B cell (primary cell): ENCODE measurements around the gene RAB8A. TPM values are rescaled to one million over a fixed set of nuclear protein-coding genes. Genes with fewer than 3 reads are reported as not detected.

Experiments
- ATAC-seq: fragments of 200-7000 bp; cut with Tn5 transposase; one replicate; pipeline ENCODE4 v1.10.0; 2021; ENCODE audit warnings: low read depth, mild to moderate bottlenecking, moderate number of reproducible peaks, moderate library complexity
- CTCF ChIA-PET: fragments of 350-600 bp; sonication (Branson Sonifier 250); formaldehyde crosslinking; loops from one replicate; lab custom pipeline; 2021; ENCODE audit warnings: antibody characterized with exemption, inconsistent platforms; lab: Charles Lee
- POLR2A ChIA-PET: fragments of 350-600 bp; sonication (Branson Sonifier 250); formaldehyde crosslinking; loops from one replicate; lab custom pipeline; 2021; ENCODE audit warnings: antibody characterized with exemption; lab: Charles Lee
- DNase-seq: peaks from one replicate; pipeline ENCODE4 v3.0.0; 2013
- H2AFZ ChIP-seq: 2 replicates; pipeline ENCODE4 v1.6.1; 2012; ENCODE audit warnings: mild to moderate bottlenecking, low read depth, low read length; ENCODE audit not compliant: insufficient read depth, poor library complexity, severe bottlenecking
- H3K27ac ChIP-seq, 2 donors: 1 replicate in 1 of 2; 2 replicates in 1 of 2; pipeline ENCODE4 v1.5.1; 2012 to 2013; ENCODE audit warnings: low read length in 2 of 2, mild to moderate bottlenecking in 2 of 2, moderate library complexity in 1 of 2
- H3K27me3 ChIP-seq, 4 experiments: fragments of 200-600 bp in 1 of 4; sonication (generic) in 1 of 4; replicated peaks in 1 of 4; 1 replicate in 2 of 4; 2 replicates in 2 of 4; pipeline versions ENCODE4 v1.6.1 to v1.7.0; 2013 to 2016; ENCODE audit warnings: low read length in 3 of 4, mild to moderate bottlenecking in 2 of 4, mixed read lengths in 1 of 4, moderate library complexity in 1 of 4; ENCODE audit not compliant: insufficient read depth in 4 of 4, control insufficient read depth in 3 of 4; ENCODE audit errors: control extremely low read depth in 1 of 4
- H3K36me3 ChIP-seq, 2 experiments: replicated peaks in 1 of 2; 1 replicate in 1 of 2; 2 replicates in 1 of 2; pipeline versions ENCODE4 v1.6.1 to v1.7.1; 2013; ENCODE audit warnings: low read length in 1 of 2; ENCODE audit not compliant: insufficient read depth in 2 of 2, control insufficient read depth in 1 of 2; ENCODE audit errors: control extremely low read depth in 1 of 2, extremely low read depth in 1 of 2
- H3K4me1 ChIP-seq, 2 donors: fragments of 200-600 bp in 1 of 2; sonication (generic) in 1 of 2; 1 replicate in 1 of 2; 2 replicates in 1 of 2; pipeline versions ENCODE4 v1.5.1 to v1.6.1; 2013 to 2017; ENCODE audit warnings: low read length in 2 of 2; ENCODE audit not compliant: control insufficient read depth in 2 of 2, insufficient read depth in 2 of 2
- H3K4me2 ChIP-seq: replicated peaks from 2 replicates; pipeline ENCODE3; 2012; ENCODE audit warnings: mild to moderate bottlenecking, low read depth, low read length; ENCODE audit not compliant: poor library complexity, severe bottlenecking
- H3K4me3 ChIP-seq, 5 experiments: fragments of 200-600 bp in 1 of 5; sonication (generic) in 1 of 5; 1 replicate in 3 of 5; 2 replicates in 2 of 5; pipeline versions ENCODE4 v1.5.1 to v1.7.0; 2011 to 2016; ENCODE audit warnings: low read length in 4 of 5, mild to moderate bottlenecking in 4 of 5, low read depth in 2 of 5, control low read depth in 1 of 5, moderate library complexity in 1 of 5; ENCODE audit not compliant: insufficient read depth in 1 of 5; ENCODE audit errors: control extremely low read depth in 1 of 5, extremely low read depth in 1 of 5
- H3K79me2 ChIP-seq: fragments of 200-600 bp; sonication (generic); one replicate; pipeline ENCODE4 v1.6.0; 2016; ENCODE audit warnings: low read length; ENCODE audit not compliant: control insufficient read depth, insufficient read depth
- H3K9ac ChIP-seq: fragments of 200-600 bp; sonication (generic); 2 replicates; pipeline ENCODE4 v1.6.1; 2017; ENCODE audit warnings: mild to moderate bottlenecking, low read length, moderate library complexity
- H3K9me3 ChIP-seq, 3 donors: one replicate each; pipeline versions ENCODE4 v1.6.1 to v1.7.1; 2013; ENCODE audit warnings: low read length in 2 of 3; ENCODE audit not compliant: control insufficient read depth in 2 of 3, insufficient read depth in 1 of 3; ENCODE audit errors: control extremely low read depth in 1 of 3
- H4K20me1 ChIP-seq: 2 replicates; pipeline ENCODE4 v1.6.0; 2012; ENCODE audit warnings: mild to moderate bottlenecking, low read length; ENCODE audit not compliant: insufficient read depth, control insufficient read depth, poor library complexity, severe bottlenecking
- H3K27ac Mint-ChIP-seq: one replicate; pipeline ENCODE4 v1.8.0; 2021; ENCODE audit warnings: mixed read lengths
- H3K27me3 Mint-ChIP-seq: one replicate; pipeline ENCODE4 v1.8.0; 2021; ENCODE audit warnings: mixed read lengths
- H3K4me1 Mint-ChIP-seq: one replicate; pipeline ENCODE4 v1.8.0; 2021; ENCODE audit warnings: mixed read lengths
- H3K4me3 Mint-ChIP-seq: one replicate; pipeline ENCODE4 v1.8.0; 2021; ENCODE audit warnings: mixed read lengths
- H3K9me3 Mint-ChIP-seq: one replicate; pipeline ENCODE4 v1.8.0; 2022; ENCODE audit warnings: mixed read lengths; ENCODE audit not compliant: insufficient read depth
- EZH2 ChIP-seq: IDR thresholded peaks from 2 replicates; pipeline ENCODE4 v1.6.1; 2012; ENCODE audit warnings: borderline replicate concordance, low read depth, mild to moderate bottlenecking, moderate library complexity, low read length; ENCODE audit not compliant: insufficient read depth, poor library complexity, severe bottlenecking
- WGBS: methylation state at CpG from one replicate; pipeline ENCODE4 v1.1.5; 2013; ENCODE audit warnings: missing lambda C conversion rate; ENCODE audit not compliant: insufficient coverage; 5-methylcytosine and 5-hydroxymethylcytosine counted together
- intact Hi-C: fragments of 100-400 bp; cut with micrococcal nuclease; formaldehyde crosslinking; loops from one replicate; pipeline ENCODE4 v1.10.0; 2022
- polyA plus RNA-seq: library from polyadenylated mRNA; depleted of rRNA; stranded (reverse); fragments of >200 nt; gene quantifications from 2 replicates; pipeline ENCODE4 v1.2.3, GENCODE V29; 2012
- total RNA-seq, 2 donors: library from RNA; stranded (reverse); fragments of 120-200 nt in 1 of 2; gene quantifications; 1 replicate in 1 of 2; 2 replicates in 1 of 2; pipeline versions ENCODE4 v1.2.3 to v1.2.4, GENCODE V29; 2013 to 2022
- TF ChIP-seq, protein P1 (sequence below): fragments of 200-600 bp; IDR thresholded peaks from one replicate; pipeline ENCODE4 v1.8.0; 2022; ENCODE audit warnings: antibody characterized with exemption, mild to moderate bottlenecking

RAB8A gene
- total and polyA plus RNA-seq, 2 donors (not counting 1 experiment from before 2014, with no cell fraction given): 65.5 to 117 TPM

GRCh38 chr19:16071072-16071691 lies 40.5 kb upstream of the RAB8A start:
- H3K9ac ChIP-seq: no peak overlapping the region
- CTCF ChIA-PET: interaction anchor here (0.9 to 2.8 kb wide), 14 partner anchors 8 to 114 kb away, joined by 3 to 14 read pairs (median 8); partner anchors contain the start of genes FAM32A and RAB8A
- intact Hi-C loops: loop anchor here (2.0 to 10.0 kb wide), 2 partner anchors 72 to 314 kb away; partner anchors contain the start of gene HSH2D

More at GRCh38 chr19:16071072-16071691, 40.5 kb upstream of the RAB8A start:
- Mint-ChIP-seq H3K4me3 (no peak overlapping the region), H3K9me3 (no peaks in the 10 kb centered on the region), H3K4me1 (peaks cover 31% of the 10 kb centered on the region), H3K27me3 (no peaks in the 10 kb centered on the region), H3K27ac (peak overlapping the region; percentile 34)
- H2AFZ ChIP-seq: peak overlapping the region; percentile 86
- H3K27ac ChIP-seq: peak overlapping the region; percentile 96 to 98
- H4K20me1 ChIP-seq: no peaks in the 10 kb centered on the region
- H3K9me3 ChIP-seq: no peaks in the 10 kb centered on the region
- H3K4me2 ChIP-seq: peak overlapping the region; percentile 80
- H3K4me1 ChIP-seq: peaks cover 26 to 48% of the 10 kb centered on the region in 2 donors
- ATAC-seq (no peak), DNase-seq (peak; percentile 17)
- H3K4me3 ChIP-seq: no peak overlapping the region
- WGBS: 94% methylated on average over 8 of the region's 9 CpGs
- H3K27me3 ChIP-seq: no peaks in the 10 kb centered on the region
- TF ChIP-seq, protein P1, sequence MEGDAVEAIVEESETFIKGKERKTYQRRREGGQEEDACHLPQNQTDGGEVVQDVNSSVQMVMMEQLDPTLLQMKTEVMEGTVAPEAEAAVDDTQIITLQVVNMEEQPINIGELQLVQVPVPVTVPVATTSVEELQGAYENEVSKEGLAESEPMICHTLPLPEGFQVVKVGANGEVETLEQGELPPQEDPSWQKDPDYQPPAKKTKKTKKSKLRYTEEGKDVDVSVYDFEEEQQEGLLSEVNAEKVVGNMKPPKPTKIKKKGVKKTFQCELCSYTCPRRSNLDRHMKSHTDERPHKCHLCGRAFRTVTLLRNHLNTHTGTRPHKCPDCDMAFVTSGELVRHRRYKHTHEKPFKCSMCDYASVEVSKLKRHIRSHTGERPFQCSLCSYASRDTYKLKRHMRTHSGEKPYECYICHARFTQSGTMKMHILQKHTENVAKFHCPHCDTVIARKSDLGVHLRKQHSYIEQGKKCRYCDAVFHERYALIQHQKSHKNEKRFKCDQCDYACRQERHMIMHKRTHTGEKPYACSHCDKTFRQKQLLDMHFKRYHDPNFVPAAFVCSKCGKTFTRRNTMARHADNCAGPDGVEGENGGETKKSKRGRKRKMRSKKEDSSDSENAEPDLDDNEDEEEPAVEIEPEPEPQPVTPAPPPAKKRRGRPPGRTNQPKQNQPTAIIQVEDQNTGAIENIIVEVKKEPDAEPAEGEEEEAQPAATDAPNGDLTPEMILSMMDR: no peak
- TF ChIP-seq EZH2: no peak
- POLR2A ChIA-PET: interaction anchor here (0.6 to 1.5 kb wide), 9 partner anchors 15 to 747 kb away, joined by 3 to 10 read pairs (median 6); partner anchors contain the start of gene HSH2D
- H3K79me2 ChIP-seq: peaks cover 19% of the 10 kb centered on the region
- no peaks in the 10 kb centered on the region for H3K36me3 ChIP-seq
